Keratinocyte (primary cell): ENCODE measurements around the gene LCP2. TPM values are rescaled to one million over a fixed set of nuclear protein-coding genes. Genes with fewer than 3 reads are reported as not detected.

Experiments used
- DNase-seq: peaks from one replicate; pipeline ENCODE4 v3.0.0-alpha.2; 2011; ENCODE audit warnings: low read depth, missing footprints, low spot score
- FAIRE-seq: peaks from 2 replicates; lab custom pipeline; 2011; peaks lifted over from hg19 to GRCh38; lab: Jason Lieb, UNC
- H2AFZ ChIP-seq: 2 replicates; pipeline ENCODE4 v1.6.0; 2012; ENCODE audit warnings: low read length, control low read depth, inconsistent platforms; ENCODE audit not compliant: control insufficient read depth
- H3K27ac ChIP-seq: 2 replicates; pipeline ENCODE4 v1.5.1; 2011; ENCODE audit warnings: low read length; ENCODE audit not compliant: control insufficient read depth, insufficient read depth
- H3K27me3 ChIP-seq: 3 replicates; pipeline ENCODE4 v1.6.0; 2011; ENCODE audit warnings: low read length; ENCODE audit not compliant: control insufficient read depth, insufficient read depth; ENCODE audit errors: extremely low read depth
- H3K36me3 ChIP-seq, 2 experiments: 2 replicates in 1 of 2; 3 replicates in 1 of 2; pipeline ENCODE4 v1.5.1; 2011; ENCODE audit warnings: low read length in 2 of 2, mild to moderate bottlenecking in 1 of 2; ENCODE audit not compliant: control insufficient read depth in 2 of 2, insufficient read depth in 2 of 2; ENCODE audit errors: extremely low read depth in 1 of 2
- H3K4me1 ChIP-seq: 3 replicates; pipeline ENCODE4 v1.5.1; 2011; ENCODE audit warnings: low read length; ENCODE audit not compliant: control insufficient read depth, insufficient read depth; ENCODE audit errors: extremely low read depth
- H3K4me2 ChIP-seq: 3 replicates; pipeline ENCODE4 v1.6.0; 2011; ENCODE audit warnings: low read depth, low read length; ENCODE audit not compliant: control insufficient read depth, insufficient read depth; ENCODE audit errors: extremely low read depth
- H3K4me3 ChIP-seq, 3 experiments: fragments of 200-600 bp in 1 of 3; sonication (generic) in 1 of 3; 2 replicates in 2 of 3; 3 replicates in 1 of 3; pipeline ENCODE4 v1.5.1; 2011 to 2016; ENCODE audit warnings: low read length in 3 of 3, mild to moderate bottlenecking in 3 of 3, control low read depth in 2 of 3, inconsistent platforms in 1 of 3, low read depth in 1 of 3, mixed read lengths in 1 of 3, mixed run types in 1 of 3, moderate library complexity in 1 of 3; ENCODE audit not compliant: control insufficient read depth in 2 of 3, insufficient read depth in 2 of 3; ENCODE audit errors: extremely low read depth in 1 of 3
- H3K79me2 ChIP-seq: 2 replicates; pipeline ENCODE4 v1.6.0; 2012; ENCODE audit warnings: low read length; ENCODE audit not compliant: control insufficient read depth, insufficient read depth
- H3K9ac ChIP-seq: 3 replicates; pipeline ENCODE4 v1.6.0; 2011; ENCODE audit warnings: low read length; ENCODE audit not compliant: control insufficient read depth, insufficient read depth; ENCODE audit errors: extremely low read depth
- H3K9me1 ChIP-seq: 3 replicates; pipeline ENCODE4 v1.6.0; 2011; ENCODE audit warnings: low read length; ENCODE audit not compliant: control insufficient read depth, insufficient read depth; ENCODE audit errors: extremely low read depth
- H3K9me3 ChIP-seq: 2 replicates; pipeline ENCODE4 v1.5.1; 2012; ENCODE audit warnings: low read depth, low read length; ENCODE audit not compliant: control insufficient read depth
- H4K20me1 ChIP-seq: 3 replicates; pipeline ENCODE4 v1.6.0; 2011; ENCODE audit warnings: low read length; ENCODE audit not compliant: control insufficient read depth, insufficient read depth; ENCODE audit errors: extremely low read depth
- CTCF ChIP-seq, 3 experiments: IDR thresholded peaks in 1 of 3; conservative IDR thresholded peaks in 1 of 3; optimal IDR thresholded peaks in 1 of 3; 2 replicates in 2 of 3; 3 replicates in 1 of 3; pipeline versions ENCODE3 to v1.5.1; 2011; ENCODE audit warnings: low read length in 3 of 3, mild to moderate bottlenecking in 3 of 3, moderate library complexity in 2 of 3, control low read depth in 1 of 3, inconsistent platforms in 1 of 3; ENCODE audit not compliant: insufficient read depth in 2 of 3; ENCODE audit errors: extremely low read depth in 1 of 3
- EZH2 ChIP-seq: IDR thresholded peaks from one replicate; pipeline ENCODE4 v1.6.1; 2012; ENCODE audit warnings: inconsistent platforms, mild to moderate bottlenecking, low read length, moderate library complexity
- dilution Hi-C: fragments of 300-500 bp; cut with MboI; formaldehyde crosslinking; loops from one replicate; pipeline ENCODE4 v1.7.0; 2020; ENCODE audit warnings: low sequenced_read_pairs; ENCODE audit not compliant: extremely low pct_ligation_motif_present
- polyA plus RNA-seq, 5 experiments: library from polyadenylated mRNA; depleted of rRNA in 3 of 5; stranded (reverse) in 3 of 5; stranded (forward) in 1 of 5; unstranded in 1 of 5; fragments of >200 nt; gene quantifications; 1 replicate in 1 of 5; 2 replicates in 3 of 5; 3 replicates in 1 of 5; pipeline versions ENCODE4 v1.2.1 to v1.2.3, GENCODE V29; 2011 to 2012; ENCODE audit warnings: missing spikeins in 2 of 5, low read depth in 1 of 5, low replicate concordance in 1 of 5

Gene LCP2
- polyA plus RNA-seq, 1 donor (not counting 4 experiments of a cell fraction or from before 2014, with no cell fraction given), result not detected

- TF ChIP-seq CTCF (optimal IDR thresholded peaks at IDR 0.05 in 1 of 3, IDR thresholded peaks at IDR 0.05 in 1 of 3, conservative IDR thresholded peaks at IDR 0.05 in 1 of 3; ENCODE audit: extremely low read depth in 1 of 3, insufficient read depth in 2 of 3, low read length in 3 of 3) (no peak), EZH2 (no peak)
- no peaks in the 10 kb centered on the region for H3K79me2 ChIP-seq
- H3K36me3 ChIP-seq, result no peaks in the 10 kb centered on the region
- H4K20me1 ChIP-seq, result no peaks in the 10 kb centered on the region
- no peaks in the 10 kb centered on the region for H3K27me3 ChIP-seq
- H3K9me3 ChIP-seq, result no peaks in the 10 kb centered on the region
- H3K4me1 ChIP-seq, result no peaks in the 10 kb centered on the region
- no peak overlapping the region for H3K4me3 ChIP-seq
- no peaks in the 10 kb centered on the region for H3K9me1 ChIP-seq
- DNase-seq (no peak), FAIRE-seq (no peak)
- no peak overlapping the region for H2AFZ ChIP-seq
- H3K27ac ChIP-seq, result no peak overlapping the region
- H3K4me2 ChIP-seq, result no peak overlapping the region
- dilution Hi-C loops, result no loop called here
- no peak overlapping the region for H3K9ac ChIP-seq
Measured at GRCh38 chr5:170238456-170239196, 59.0 kb downstream of the LCP2 start.

GRCh38 chr5:170235876-170236864 lies 61.4 kb downstream of the LCP2 start:
- Histone ChIP-seq H3K4me1 (no peaks in the 10 kb centered on the region), H3K27me3 (no peaks in the 10 kb centered on the region), H3K36me3 (no peaks in the 10 kb centered on the region), H3K9me3 (no peaks in the 10 kb centered on the region), H2AFZ (no peak overlapping the region), H3K27ac (no peak overlapping the region), H3K9me1 (no peaks in the 10 kb centered on the region), H3K4me3 (no peak overlapping the region), H3K79me2 (no peaks in the 10 kb centered on the region), H3K9ac (no peak overlapping the region), H3K4me2 (no peak overlapping the region), H4K20me1 (no peaks in the 10 kb centered on the region)
- dilution Hi-C loops, result no loop called here
- DNase-seq (no peak), FAIRE-seq (no peak)
- no peak for TF ChIP-seq EZH2
- TF ChIP-seq CTCF (optimal IDR thresholded peaks at IDR 0.05 in 1 of 3, IDR thresholded peaks at IDR 0.05 in 1 of 3, conservative IDR thresholded peaks at IDR 0.05 in 1 of 3; ENCODE audit: extremely low read depth in 1 of 3, insufficient read depth in 2 of 3, low read length in 3 of 3), result no peak
